MV-4-11 (cell line): ENCODE results near the gene HAUS6.
"Not testable (repeated sequence)": the region's sequence is repeated elsewhere in the genome, so short reads cannot be mapped to it uniquely, and the experiment has no call there.

Source experiments
- DNase-seq: peaks from one replicate; lab custom pipeline; 2025; lab: John Stamatoyannopoulos, UW

HAUS6 gene

GRCh38 chr9:19102631-19103345 lies at the start of gene HAUS6:
Gene HAUS6, minus strand, starts transcription at chr9:19102904. Its CDS starts 253 bp downstream, at chr9:19102651.
- peak; percentile 98 for DNase-seq

DNA sequence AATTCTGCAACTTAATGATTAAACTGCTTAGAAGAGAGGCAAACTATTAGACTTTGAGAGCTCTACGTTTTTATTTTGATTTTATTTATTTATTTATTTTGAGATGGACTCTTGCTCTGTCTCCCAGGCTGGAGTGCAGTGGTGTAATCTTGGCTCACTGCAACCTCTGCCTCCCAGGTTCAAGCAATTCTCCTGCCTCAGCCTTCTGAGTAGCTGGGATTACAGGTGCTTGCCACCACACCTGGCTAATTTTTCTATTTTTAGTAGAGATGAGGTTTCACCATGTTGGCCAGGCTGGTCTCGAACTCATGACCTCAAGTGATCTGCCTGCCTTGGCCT lies 49.4 kb upstream of the HAUS6 start:
- DNase-seq, result not testable (repeated sequence)

- no peak for DNase-seq
Measured at GRCh38 chr9:19151425-19152159, 48.9 kb upstream of the HAUS6 start.

- DNase-seq, result no peak
Measured at GRCh38 chr9:19149230-19149629, 46.5 kb upstream of the HAUS6 start.

DNA sequence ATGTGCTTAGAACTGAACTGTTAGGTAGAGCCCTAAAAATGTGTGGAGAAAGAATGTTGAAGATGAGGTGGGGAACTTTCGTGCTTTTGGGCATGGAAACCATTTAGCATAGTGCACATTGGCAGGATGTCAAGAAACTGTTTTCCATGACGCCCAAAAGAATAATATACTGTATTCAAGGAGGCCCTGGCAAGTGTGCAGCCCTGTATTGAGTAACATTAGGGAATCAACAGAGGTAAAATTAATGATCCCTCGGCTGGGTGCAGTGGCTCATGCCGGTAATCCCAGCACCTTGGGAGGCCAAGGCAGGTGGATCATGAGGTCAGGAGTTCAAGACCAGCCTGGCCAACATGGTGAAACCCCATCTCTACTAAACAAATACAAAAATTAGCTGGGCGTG lies 45.5 kb upstream of the HAUS6 start:
- DNase-seq, result no peak

DNA sequence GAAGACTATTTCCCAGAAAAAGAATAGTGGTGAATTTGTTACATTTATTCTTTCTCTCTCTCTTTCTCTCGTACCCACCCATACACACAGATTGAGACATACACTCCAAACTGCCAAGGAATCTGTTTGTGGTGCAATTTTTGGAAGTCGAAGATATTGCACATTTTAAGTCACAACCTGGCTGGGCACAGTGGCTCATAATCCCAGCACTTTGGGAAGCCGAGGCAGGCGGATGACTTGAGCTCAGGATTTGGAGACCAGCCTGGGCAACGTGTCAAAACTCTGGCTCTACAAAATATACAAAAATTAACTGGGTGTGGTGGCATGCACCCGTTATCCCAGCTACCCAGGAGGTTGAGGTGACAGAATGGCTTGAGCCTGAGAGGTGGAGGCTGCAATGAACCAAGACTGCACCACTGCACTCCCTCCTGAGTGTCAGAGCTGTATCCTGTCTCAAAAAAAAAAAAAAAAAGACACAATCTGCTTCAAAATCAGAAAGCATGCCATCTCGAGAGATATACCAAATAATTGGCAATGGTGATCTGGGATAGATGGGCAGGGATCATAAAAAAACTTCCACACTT lies 43.8 kb upstream of the HAUS6 start:
- DNase-seq, result no peak

DNA sequence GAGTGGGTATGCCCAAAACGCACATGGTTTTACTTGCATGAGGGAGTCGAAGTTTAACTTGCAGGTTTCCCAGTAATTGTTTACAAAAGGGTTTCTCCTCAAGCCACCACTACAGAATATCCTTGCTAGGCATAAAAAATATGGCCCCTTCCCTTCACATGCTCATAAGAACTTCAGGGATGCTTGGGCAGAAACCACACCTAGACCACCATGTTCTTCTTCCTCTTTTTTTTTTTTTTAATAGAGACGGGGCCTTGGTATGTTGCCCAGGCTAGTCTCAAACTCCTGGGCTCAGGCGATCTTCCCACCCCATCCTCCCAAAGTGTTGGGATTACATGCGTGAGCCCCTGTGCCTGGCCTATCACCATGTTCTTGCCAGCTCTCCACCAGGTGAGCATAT lies 43.2 kb upstream of the HAUS6 start:
- DNase-seq, result peak; percentile 19

DNA sequence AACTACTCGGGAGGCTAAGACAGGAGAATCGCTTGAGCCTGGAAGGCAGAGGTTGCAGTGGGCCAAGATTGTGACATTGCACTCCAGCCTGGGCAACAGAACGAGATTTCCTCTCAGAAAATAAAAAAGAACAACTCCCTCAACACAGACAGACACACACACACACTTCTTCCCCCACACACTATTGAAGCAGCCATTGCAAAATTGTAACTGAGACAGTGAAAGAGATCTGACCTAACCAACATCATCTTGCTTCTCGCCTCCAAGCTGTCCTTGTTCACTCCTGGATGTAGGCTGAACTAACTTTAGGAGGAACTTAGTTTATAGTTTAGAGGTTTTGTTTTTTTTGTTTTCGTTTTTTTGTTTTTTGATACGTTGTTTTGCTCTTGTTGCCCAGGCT lies 37.6 kb upstream of the HAUS6 start:
- DNase-seq, result peak; percentile 12

DNA sequence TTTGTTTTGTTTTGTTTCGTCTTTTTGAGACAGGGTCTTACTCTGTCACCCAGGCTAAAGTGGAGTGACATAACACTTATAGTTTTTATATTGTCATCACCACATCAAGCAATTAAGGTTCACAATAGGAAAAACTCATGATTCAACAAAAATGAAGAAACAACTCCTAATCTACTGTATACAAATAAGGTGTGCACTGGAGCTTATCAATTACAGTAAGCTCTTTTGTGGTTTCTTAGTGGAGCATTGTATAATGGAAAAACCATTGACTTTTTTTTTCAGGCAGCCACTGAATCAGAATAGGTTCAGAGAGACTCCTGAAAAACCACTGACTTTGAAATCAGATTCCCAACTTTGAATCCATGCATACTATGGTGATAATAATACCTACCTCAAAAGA lies 35.4 kb upstream of the HAUS6 start:
- no peak for DNase-seq

DNA sequence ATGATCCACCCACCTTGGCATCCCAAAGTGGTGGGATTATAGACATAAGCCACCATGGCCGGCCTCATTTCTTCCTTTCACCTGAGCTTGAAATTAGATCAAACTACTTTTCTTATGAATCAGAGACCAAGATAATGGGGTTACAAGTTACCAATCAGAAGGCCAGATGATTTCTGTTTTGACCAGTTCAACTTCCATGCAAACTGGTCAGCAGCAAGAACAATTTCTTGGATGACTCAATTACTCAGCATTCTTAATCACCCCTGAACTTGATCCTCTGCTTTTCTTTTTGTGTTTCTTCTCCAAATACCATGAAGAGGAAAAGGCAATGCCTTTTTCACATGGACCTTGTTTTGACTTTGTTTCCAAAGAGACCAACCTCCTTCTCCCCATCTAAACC lies 34.6 kb upstream of the HAUS6 start:
- DNase-seq, result no peak

DNA sequence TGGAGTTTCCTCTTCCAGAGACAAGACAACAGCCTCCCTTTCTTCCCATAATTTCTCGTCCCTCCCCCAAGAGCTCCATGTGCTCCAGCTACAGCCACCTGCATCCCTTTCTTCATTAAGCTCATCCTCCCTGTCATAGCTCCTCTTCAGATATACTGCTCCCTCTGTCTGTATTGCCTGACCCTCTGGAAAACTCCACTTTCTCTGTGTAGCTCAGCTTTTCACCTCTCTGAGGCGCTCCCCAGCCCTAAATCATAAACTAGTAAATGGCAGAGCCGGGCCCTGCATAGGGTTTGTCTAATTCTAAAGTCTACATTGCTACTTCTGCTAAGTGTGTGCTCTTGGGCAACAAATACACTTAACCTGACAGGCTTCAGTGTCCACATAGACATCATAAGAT lies 33.4 kb upstream of the HAUS6 start:
- DNase-seq, result no peak

- no peak for DNase-seq
Measured at GRCh38 chr9:19133549-19134345, 31.0 kb upstream of the HAUS6 start.

- no peak for DNase-seq
Measured at GRCh38 chr9:19130436-19130835, 27.7 kb upstream of the HAUS6 start.

- peak; percentile 23 for DNase-seq
Measured at GRCh38 chr9:19127871-19128500, 25.3 kb upstream of the HAUS6 start.

DNA sequence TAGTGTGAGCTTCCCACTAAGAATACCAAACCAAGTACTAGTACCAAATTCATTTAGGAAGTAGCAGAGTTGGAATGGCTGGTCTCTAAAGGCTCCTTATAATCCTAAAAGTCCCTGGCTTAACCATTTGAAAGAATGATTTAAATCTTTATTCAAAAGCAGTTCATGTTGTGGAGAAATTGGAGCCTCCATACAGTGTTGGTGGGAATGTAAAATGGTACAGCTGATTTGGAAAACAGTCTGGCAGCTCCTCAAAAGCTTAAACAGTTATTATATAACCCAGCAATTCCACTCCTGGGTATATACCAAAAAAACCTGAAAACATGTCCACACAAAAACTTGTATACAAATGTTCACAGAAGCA lies 21.7 kb upstream of the HAUS6 start:
- DNase-seq, result no peak

DNA sequence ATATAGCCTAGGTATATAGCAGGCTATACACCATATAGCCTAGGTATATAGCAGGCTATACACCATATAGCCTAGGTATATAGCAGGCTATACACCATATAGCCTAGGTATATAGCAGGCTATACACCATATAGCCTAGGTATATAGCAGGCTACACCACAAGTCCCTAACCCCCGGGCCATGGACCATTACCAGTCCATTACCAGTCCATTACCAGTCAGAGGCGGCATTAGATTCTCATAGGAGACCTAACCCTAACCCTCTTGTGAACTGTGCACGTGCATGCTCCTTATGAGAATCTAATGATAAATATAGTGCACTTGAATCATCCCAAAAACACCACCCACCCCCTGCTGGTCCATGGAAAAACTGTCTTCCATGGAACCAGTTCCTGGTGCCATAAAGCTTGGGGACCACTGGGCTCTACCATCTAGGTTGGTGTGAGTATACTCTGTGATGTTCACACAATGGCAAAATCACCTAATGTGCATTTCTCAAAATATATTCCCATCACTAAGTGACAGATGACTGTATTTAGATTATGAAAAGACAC lies 19.9 kb upstream of the HAUS6 start:
- DNase-seq, result no peak

GRCh38 chr9:19120877-19121276 lies 18.2 kb upstream of the HAUS6 start:
- DNase-seq, result no peak

DNA sequence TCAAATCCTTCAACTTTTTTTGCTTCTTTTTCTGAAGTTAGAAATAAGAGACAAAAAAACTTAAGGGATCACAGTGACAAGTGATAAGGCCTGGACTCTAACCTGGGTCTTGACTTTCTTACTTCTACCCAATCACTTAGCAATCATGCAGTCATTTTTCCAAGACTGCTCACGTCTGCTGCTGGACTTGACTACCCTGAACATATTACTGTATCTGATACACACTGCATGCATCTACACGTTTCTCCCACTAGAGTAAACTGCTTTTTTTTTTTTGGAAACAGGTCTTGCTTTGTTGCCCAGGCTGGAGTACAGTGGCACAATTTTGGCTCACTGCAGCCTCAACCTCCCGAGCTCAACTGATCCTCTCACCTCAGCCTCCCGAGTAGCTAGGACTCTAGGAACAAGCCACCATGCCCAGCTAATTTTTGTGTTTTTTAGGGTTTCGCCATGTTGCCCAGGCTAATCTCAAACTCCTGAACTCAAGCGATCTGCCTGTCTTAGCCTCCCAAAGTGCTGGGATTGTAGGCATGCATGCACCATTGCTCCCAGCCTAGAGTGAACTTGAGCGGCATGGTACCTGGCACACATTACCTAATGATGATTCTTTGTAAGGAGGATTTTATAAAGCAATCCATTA lies 17.2 kb upstream of the HAUS6 start:
- DNase-seq, result no peak

DNA sequence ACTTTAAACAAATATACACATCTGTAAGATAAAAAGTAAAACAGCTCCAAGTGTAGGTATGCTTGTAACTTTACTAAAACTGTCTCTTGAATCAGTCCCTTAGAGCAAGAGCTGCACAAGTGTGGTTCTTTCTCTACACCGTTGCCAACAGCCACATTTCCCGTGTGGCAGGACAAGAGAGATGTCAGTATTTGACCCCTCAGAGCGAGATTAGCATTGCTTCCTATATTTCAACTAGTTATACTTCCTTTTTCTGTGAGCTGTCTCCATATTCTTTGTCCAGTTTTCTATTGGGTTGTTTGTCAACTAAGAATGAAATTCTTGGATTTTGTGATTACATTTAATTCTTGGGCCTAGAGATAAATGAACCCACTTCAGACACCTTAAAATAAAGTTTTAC lies 16.5 kb upstream of the HAUS6 start:
- peak; percentile 81 for DNase-seq

- DNase-seq, result no peak
Measured at GRCh38 chr9:19117039-19117716, 14.5 kb upstream of the HAUS6 start.
